ENCODE results near the gene DOHH. TPM values are rescaled to one million over a fixed set of nuclear protein-coding genes. Genes with fewer than 3 reads are reported as not detected.

DOHH gene
- total RNA-seq, 1 donor from 2014 or later = 14.5 TPM

GRCh38 chr19:3518255-3518654 lies 17.8 kb upstream of the DOHH start:
- peaks cover 2% of the 10 kb centered on the region for H3K36me3 ChIP-seq (ENCODE audit: insufficient read depth, low read length)
- no peak overlapping the region for H3K27ac ChIP-seq (ENCODE audit: low read depth, low read length)
- no peak overlapping the region for H3K4me3 Mint-ChIP-seq (ENCODE audit: unreplicated experiment)
- peaks cover 98% of the 10 kb centered on the region for H4K20me1 ChIP-seq (ENCODE audit: insufficient read depth, low read length)
- TF ChIP-seq EZH2 (IDR thresholded peaks at IDR 0.05; ENCODE audit: insufficient read depth, low read length) (no peak), CTCF (IDR thresholded peaks at IDR 0.05; ENCODE audit: insufficient read depth, low read depth, low read length) (no peak)
- peaks cover 11% of the 10 kb centered on the region for H3K4me1 ChIP-seq (ENCODE audit: insufficient read depth, low read length)
- peaks cover 99% of the 10 kb centered on the region for H3K79me2 ChIP-seq (ENCODE audit: insufficient read depth, low read length)
- no peaks in the 10 kb centered on the region for H3K9me3 ChIP-seq (ENCODE audit: insufficient read depth, low read depth, low read length)
- H3K4me2 ChIP-seq (ENCODE audit: low read length) = no peak overlapping the region
- H3K9me3 Mint-ChIP-seq (ENCODE audit: unreplicated experiment) = no peaks in the 10 kb centered on the region
- H3K9ac ChIP-seq (ENCODE audit: low read length) = no peak overlapping the region
- H2AFZ ChIP-seq (ENCODE audit: low read depth, low read length) = no peak overlapping the region
- peak overlapping the region; percentile 9 for H3K27ac Mint-ChIP-seq (ENCODE audit: unreplicated experiment)
- H3K27me3 Mint-ChIP-seq (ENCODE audit: low read depth, unreplicated experiment) = no peaks in the 10 kb centered on the region
- no peak overlapping the region for H3K4me3 ChIP-seq (ENCODE audit: insufficient read depth, low read depth, low read length)
- H3K4me1 Mint-ChIP-seq (ENCODE audit: low read depth, unreplicated experiment) = peaks cover 16% of the 10 kb centered on the region
- peaks cover 5% of the 10 kb centered on the region for H3K36me3 Mint-ChIP-seq (ENCODE audit: low read depth, unreplicated experiment)
- DNase-seq (ENCODE audit: low read depth) = no peak
- no peak for FAIRE-seq
- H3K27me3 ChIP-seq (ENCODE audit: insufficient read depth, low read length) = no peaks in the 10 kb centered on the region

- Histone ChIP-seq H3K27me3 (ENCODE audit: insufficient read depth, low read length) (no peaks in the 10 kb centered on the region), H3K9me3 (ENCODE audit: insufficient read depth, low read depth, low read length) (no peaks in the 10 kb centered on the region), H4K20me1 (ENCODE audit: insufficient read depth, low read length) (peaks cover 98% of the 10 kb centered on the region), H3K79me2 (ENCODE audit: insufficient read depth, low read length) (peaks cover 100% of the 10 kb centered on the region), H3K27ac (ENCODE audit: low read depth, low read length) (no peak overlapping the region), H3K9ac (ENCODE audit: low read length) (no peak overlapping the region), H2AFZ (ENCODE audit: low read depth, low read length) (no peak overlapping the region), H3K36me3 (ENCODE audit: insufficient read depth, low read length) (peaks cover 2% of the 10 kb centered on the region), H3K4me2 (ENCODE audit: low read length) (no peak overlapping the region), H3K4me3 (ENCODE audit: insufficient read depth, low read depth, low read length) (no peak overlapping the region), H3K4me1 (ENCODE audit: insufficient read depth, low read length) (peaks cover 12% of the 10 kb centered on the region)
- Mint-ChIP-seq H3K9me3 (ENCODE audit: unreplicated experiment) (no peaks in the 10 kb centered on the region), H3K4me3 (ENCODE audit: unreplicated experiment) (no peak overlapping the region), H3K27ac (ENCODE audit: unreplicated experiment) (no peak overlapping the region), H3K4me1 (ENCODE audit: low read depth, unreplicated experiment) (peaks cover 16% of the 10 kb centered on the region), H3K36me3 (ENCODE audit: low read depth, unreplicated experiment) (peaks cover 5% of the 10 kb centered on the region), H3K27me3 (ENCODE audit: low read depth, unreplicated experiment) (no peaks in the 10 kb centered on the region)
- DNase-seq (ENCODE audit: low read depth) (no peak), FAIRE-seq (no peak)
- TF ChIP-seq CTCF (IDR thresholded peaks at IDR 0.05; ENCODE audit: insufficient read depth, low read depth, low read length) = no peak
- no peak for TF ChIP-seq EZH2 (IDR thresholded peaks at IDR 0.05; ENCODE audit: insufficient read depth, low read length)
Measured at GRCh38 chr19:3517638-3518037, 17.2 kb upstream of the DOHH start.

GRCh38 chr19:3516675-3517207 lies 16.3 kb upstream of the DOHH start:
- no peaks in the 10 kb centered on the region for H3K9me3 Mint-ChIP-seq (ENCODE audit: unreplicated experiment)
- peaks cover 5% of the 10 kb centered on the region for H3K36me3 Mint-ChIP-seq (ENCODE audit: low read depth, unreplicated experiment)

More at GRCh38 chr19:3516675-3517207, 16.3 kb upstream of the DOHH start:
- H3K4me3 Mint-ChIP-seq (ENCODE audit: unreplicated experiment) = no peak overlapping the region
- DNase-seq (ENCODE audit: low read depth) (no peak), FAIRE-seq (no peak)
- peaks cover 2% of the 10 kb centered on the region for H3K36me3 ChIP-seq (ENCODE audit: insufficient read depth, low read length)
- H3K27ac ChIP-seq (ENCODE audit: low read depth, low read length) = no peak overlapping the region
- H3K4me3 ChIP-seq (ENCODE audit: insufficient read depth, low read depth, low read length) = no peak overlapping the region
- H3K27ac Mint-ChIP-seq (ENCODE audit: unreplicated experiment) = no peak overlapping the region
- H3K4me1 ChIP-seq (ENCODE audit: insufficient read depth, low read length) = peaks cover 12% of the 10 kb centered on the region
- H4K20me1 ChIP-seq (ENCODE audit: insufficient read depth, low read length) = peaks cover 98% of the 10 kb centered on the region
- H3K79me2 ChIP-seq (ENCODE audit: insufficient read depth, low read length) = peaks cover 100% of the 10 kb centered on the region
- no peak overlapping the region for H3K4me2 ChIP-seq (ENCODE audit: low read length)
- H3K9me3 ChIP-seq (ENCODE audit: insufficient read depth, low read depth, low read length) = no peaks in the 10 kb centered on the region
- no peak overlapping the region for H3K9ac ChIP-seq (ENCODE audit: low read length)
- no peaks in the 10 kb centered on the region for H3K27me3 Mint-ChIP-seq (ENCODE audit: low read depth, unreplicated experiment)
- H3K4me1 Mint-ChIP-seq (ENCODE audit: low read depth, unreplicated experiment) = peaks cover 16% of the 10 kb centered on the region
- no peak for TF ChIP-seq CTCF (IDR thresholded peaks at IDR 0.05; ENCODE audit: insufficient read depth, low read depth, low read length)
- TF ChIP-seq EZH2 (IDR thresholded peaks at IDR 0.05; ENCODE audit: insufficient read depth, low read length) = no peak
- H3K27me3 ChIP-seq (ENCODE audit: insufficient read depth, low read length) = no peaks in the 10 kb centered on the region
- no peak overlapping the region for H2AFZ ChIP-seq (ENCODE audit: low read depth, low read length)
